Stimulated activated CD4-positive, alpha-beta T cell treated with anti-CD3 and anti-CD28 coated beads, TNF-alpha, amount 100 ng/mL, for 4 hours (primary cell): ENCODE data around the gene FAM131C.
"Not testable (repeated sequence)": the region's sequence is repeated elsewhere in the genome, so short reads cannot be mapped to it uniquely, and the experiment has no call there.

ENCODE experiments used
- DNase-seq, 3 experiments: peaks; one replicate each; pipeline ENCODE4 v3.0.0-alpha.2; 2020; ENCODE audit warnings: low read depth in 3 of 3

Gene FAM131C

GRCh38 chr1:16058394-16059120, 14.9 kb downstream of the FAM131C start:
- DNase-seq = not testable (repeated sequence)

- not testable (repeated sequence) for DNase-seq
Observed at GRCh38 chr1:16057314-16057915, 16.0 kb downstream of the FAM131C start.

GRCh38 chr1:16056521-16056912, 16.9 kb downstream of the FAM131C start:
- not testable (repeated sequence) for DNase-seq

GRCh38 chr1:16055613-16056520, 17.6 kb downstream of the FAM131C start:
- DNase-seq = peak; percentile 44 to 79 (median 71)

GRCh38 chr1:16054598-16055540, 18.6 kb downstream of the FAM131C start:
- no peak for DNase-seq

GRCh38 chr1:16053781-16054502, 19.5 kb downstream of the FAM131C start:
- DNase-seq = no peak

- not testable (repeated sequence) for DNase-seq
Observed at GRCh38 chr1:16051949-16052348, 21.5 kb downstream of the FAM131C start.

GRCh38 chr1:16051039-16051438, 22.4 kb downstream of the FAM131C start:
- DNase-seq = no peak

GRCh38 chr1:16050328-16050727, 23.1 kb downstream of the FAM131C start:
- DNase-seq = no peak

GRCh38 chr1:16048573-16049189, 24.8 kb downstream of the FAM131C start:
- peak in 2 of 3 experiments; percentile 23 to 32 for DNase-seq

- no peak for DNase-seq
Observed at GRCh38 chr1:16047791-16048475, 25.5 kb downstream of the FAM131C start.

- DNase-seq = no peak
Observed at GRCh38 chr1:16046842-16047241, 26.6 kb downstream of the FAM131C start.

- DNase-seq = no peak
Observed at GRCh38 chr1:16043950-16044349, 29.5 kb downstream of the FAM131C start.

- DNase-seq = no peak
Observed at GRCh38 chr1:16043521-16043920, 29.9 kb downstream of the FAM131C start, which contains the start of gene CLCNKB. Gene CLCNKB (plus strand): TSS chr1:16043782. CDS start chr1:16044493, 711 bp downstream.

- not testable (repeated sequence) for DNase-seq
Observed at GRCh38 chr1:16042654-16043053, 30.8 kb downstream of the FAM131C start.

GRCh38 chr1:16042096-16042495, 31.4 kb downstream of the FAM131C start:
- DNase-seq = no peak

- DNase-seq = no peak
Observed at GRCh38 chr1:16041200-16041599, 32.3 kb downstream of the FAM131C start.

GRCh38 chr1:16039871-16040270, 33.6 kb downstream of the FAM131C start:
- not testable (repeated sequence) for DNase-seq

- no peak for DNase-seq
Observed at GRCh38 chr1:16038620-16038912, 34.9 kb downstream of the FAM131C start.

GRCh38 chr1:16036461-16036860, 37.0 kb downstream of the FAM131C start:
- not testable (repeated sequence) for DNase-seq
